Measurements from ENCODE around the gene FAM200B. TPM values are rescaled to one million over a fixed set of nuclear protein-coding genes. Genes with fewer than 3 reads are reported as not detected.
"Not testable (repeated sequence)": the region's sequence is repeated elsewhere in the genome, so short reads cannot be mapped to it uniquely, and the experiment has no call there.

Gene FAM200B
- total RNA-seq, 1 donor from 2014 or later: 39.5 TPM

DNA sequence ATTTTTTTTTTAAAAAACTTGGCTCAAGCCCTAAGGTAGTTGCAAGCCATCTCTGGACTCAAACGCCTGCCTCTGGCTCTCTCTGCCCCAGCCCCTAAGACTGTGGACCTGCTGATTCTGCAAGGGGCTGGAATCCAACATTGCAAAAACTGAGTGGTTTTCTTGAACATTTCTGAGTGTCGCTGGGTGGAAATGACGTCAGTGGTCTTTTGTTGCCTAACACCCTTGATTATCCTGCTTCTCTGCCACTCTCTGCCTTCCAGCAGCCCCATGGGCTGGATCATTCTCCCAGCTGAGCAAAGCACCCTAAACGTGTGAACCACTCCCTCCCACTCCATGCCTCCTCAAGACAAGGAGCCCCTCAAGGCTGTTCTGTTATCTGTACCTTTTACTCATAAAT is 37.9 kb downstream of the FAM200B start:
- Mint-ChIP-seq H3K27ac (ENCODE audit: unreplicated experiment) (no peak overlapping the region), H3K27me3 (ENCODE audit: low read depth) (no peaks in the 10 kb centered on the region), H3K9me3 (no peaks in the 10 kb centered on the region), H3K36me3 (ENCODE audit: low read depth) (no peaks in the 10 kb centered on the region), H3K4me3 (no peak overlapping the region), H3K4me1 (no peaks in the 10 kb centered on the region)
- TF ChIP-seq, protein P1, sequence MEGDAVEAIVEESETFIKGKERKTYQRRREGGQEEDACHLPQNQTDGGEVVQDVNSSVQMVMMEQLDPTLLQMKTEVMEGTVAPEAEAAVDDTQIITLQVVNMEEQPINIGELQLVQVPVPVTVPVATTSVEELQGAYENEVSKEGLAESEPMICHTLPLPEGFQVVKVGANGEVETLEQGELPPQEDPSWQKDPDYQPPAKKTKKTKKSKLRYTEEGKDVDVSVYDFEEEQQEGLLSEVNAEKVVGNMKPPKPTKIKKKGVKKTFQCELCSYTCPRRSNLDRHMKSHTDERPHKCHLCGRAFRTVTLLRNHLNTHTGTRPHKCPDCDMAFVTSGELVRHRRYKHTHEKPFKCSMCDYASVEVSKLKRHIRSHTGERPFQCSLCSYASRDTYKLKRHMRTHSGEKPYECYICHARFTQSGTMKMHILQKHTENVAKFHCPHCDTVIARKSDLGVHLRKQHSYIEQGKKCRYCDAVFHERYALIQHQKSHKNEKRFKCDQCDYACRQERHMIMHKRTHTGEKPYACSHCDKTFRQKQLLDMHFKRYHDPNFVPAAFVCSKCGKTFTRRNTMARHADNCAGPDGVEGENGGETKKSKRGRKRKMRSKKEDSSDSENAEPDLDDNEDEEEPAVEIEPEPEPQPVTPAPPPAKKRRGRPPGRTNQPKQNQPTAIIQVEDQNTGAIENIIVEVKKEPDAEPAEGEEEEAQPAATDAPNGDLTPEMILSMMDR (conservative IDR thresholded peaks at IDR 0.05): no peak
- no peak for DNase-seq (ENCODE audit: low read depth, low spot score)

DNA sequence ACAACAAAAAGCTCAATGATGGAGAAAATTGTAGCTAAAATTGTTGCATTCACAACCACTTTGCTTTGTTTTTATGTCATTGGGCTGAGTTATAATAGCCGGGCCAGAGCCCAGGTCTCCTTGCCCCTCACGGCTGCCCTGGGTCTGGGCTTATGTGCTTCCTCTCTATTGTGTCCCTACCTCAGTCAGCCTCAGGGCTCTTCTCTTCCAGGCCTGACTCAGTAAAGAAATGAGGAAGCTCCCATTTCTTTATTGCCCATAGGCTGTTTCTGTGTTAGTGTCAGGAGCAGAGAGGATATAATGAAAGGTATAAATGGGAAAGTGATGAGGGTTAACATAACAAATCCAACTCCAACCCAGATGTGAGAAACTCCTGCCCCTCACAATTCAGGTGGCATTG is 39.2 kb downstream of the FAM200B start:
- Mint-ChIP-seq H3K27me3 (ENCODE audit: low read depth) (no peaks in the 10 kb centered on the region), H3K27ac (ENCODE audit: unreplicated experiment) (no peak overlapping the region), H3K4me3 (no peak overlapping the region), H3K9me3 (no peaks in the 10 kb centered on the region), H3K36me3 (ENCODE audit: low read depth) (no peaks in the 10 kb centered on the region), H3K4me1 (no peaks in the 10 kb centered on the region)
- TF ChIP-seq, protein P1 (conservative IDR thresholded peaks at IDR 0.05): no peak
- DNase-seq (ENCODE audit: low read depth, low spot score): no peak

DNA sequence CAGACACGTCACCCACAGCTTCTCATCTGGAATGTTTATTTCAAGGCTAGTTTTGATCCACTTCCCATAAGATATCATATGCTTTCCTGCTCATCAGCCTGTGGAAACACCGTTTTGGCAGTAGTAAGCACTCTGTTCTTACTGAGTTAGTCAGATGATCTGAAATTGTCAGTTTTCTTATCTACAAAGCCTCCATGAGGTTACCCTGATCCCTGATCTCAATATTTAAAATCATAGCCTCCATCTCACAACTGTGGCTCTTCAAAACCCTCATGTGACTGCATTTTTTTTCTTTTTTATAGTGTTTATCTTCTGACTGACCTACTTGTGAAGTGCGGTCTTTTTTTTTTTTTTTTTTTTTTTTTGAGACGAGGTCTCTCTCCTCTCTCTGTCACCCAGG is 44.0 kb downstream of the FAM200B start:
- Mint-ChIP-seq H3K27me3 (ENCODE audit: low read depth) (no peaks in the 10 kb centered on the region), H3K27ac (ENCODE audit: unreplicated experiment) (no peak overlapping the region), H3K4me3 (no peak overlapping the region), H3K36me3 (ENCODE audit: low read depth) (no peaks in the 10 kb centered on the region), H3K9me3 (no peaks in the 10 kb centered on the region), H3K4me1 (no peaks in the 10 kb centered on the region)
- no peak for DNase-seq (ENCODE audit: low read depth, low spot score)
- TF ChIP-seq, protein P1 (conservative IDR thresholded peaks at IDR 0.05): no peak

DNA sequence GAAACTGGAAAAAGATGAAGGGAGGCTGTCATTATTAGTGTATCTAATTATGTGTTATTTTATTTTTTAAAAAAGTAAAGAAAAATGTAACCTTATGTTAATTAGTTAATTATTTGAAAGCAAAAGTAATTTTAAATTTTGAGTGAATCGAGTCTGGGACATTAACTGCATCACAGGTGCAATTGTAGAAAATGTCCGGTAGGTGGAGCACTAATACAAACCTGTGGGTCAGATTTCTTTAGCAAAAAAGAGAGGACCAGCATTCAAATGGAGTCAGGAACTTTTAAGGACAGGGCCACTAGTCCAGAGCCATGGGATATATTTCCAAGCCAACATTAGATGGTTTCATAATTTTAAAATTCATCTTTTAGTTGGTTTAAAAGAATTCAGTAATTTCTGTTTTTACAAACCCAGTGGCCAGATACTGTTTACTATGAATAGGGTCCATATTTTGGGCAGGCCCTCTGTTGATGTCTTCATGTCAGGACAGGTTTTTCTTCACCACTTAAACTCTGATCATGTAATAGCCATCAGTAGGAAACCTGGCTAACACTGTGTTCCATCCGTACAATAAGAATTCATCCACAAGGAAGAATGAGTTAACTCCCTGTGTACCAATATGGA is 48.4 kb downstream of the FAM200B start:
- H3K9me3 Mint-ChIP-seq: peaks cover 3% of the 10 kb centered on the region
- H3K27ac Mint-ChIP-seq (ENCODE audit: unreplicated experiment): no peak overlapping the region
- H3K4me3 Mint-ChIP-seq: no peak overlapping the region
- H3K27me3 Mint-ChIP-seq (ENCODE audit: low read depth): no peaks in the 10 kb centered on the region
- DNase-seq (ENCODE audit: low read depth, low spot score): no peak
- H3K36me3 Mint-ChIP-seq (ENCODE audit: low read depth): no peaks in the 10 kb centered on the region
- TF ChIP-seq, protein P1 (conservative IDR thresholded peaks at IDR 0.05): peak; percentile 87
- H3K4me1 Mint-ChIP-seq: no peaks in the 10 kb centered on the region

DNA sequence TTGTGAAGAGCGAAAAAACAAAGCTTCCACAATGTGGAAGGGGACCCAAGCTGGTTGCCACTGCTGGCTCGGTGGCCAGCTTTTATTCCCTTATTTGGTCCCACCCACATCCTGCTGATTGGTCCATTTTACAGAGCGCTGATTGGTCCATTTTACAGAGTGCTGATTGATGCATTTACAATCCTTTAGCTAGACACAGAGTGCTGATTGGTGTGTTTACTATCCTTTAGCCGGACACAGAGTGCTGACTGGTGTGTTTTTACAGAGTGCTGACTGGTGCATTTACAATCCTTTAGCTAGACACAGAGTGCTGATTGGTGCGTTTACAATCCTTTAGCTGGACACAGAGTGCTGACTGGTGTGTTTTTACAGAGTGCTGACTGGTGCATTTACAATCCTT is 51.4 kb downstream of the FAM200B start:
- H3K36me3 Mint-ChIP-seq (ENCODE audit: low read depth): not testable (repeated sequence)

DNA sequence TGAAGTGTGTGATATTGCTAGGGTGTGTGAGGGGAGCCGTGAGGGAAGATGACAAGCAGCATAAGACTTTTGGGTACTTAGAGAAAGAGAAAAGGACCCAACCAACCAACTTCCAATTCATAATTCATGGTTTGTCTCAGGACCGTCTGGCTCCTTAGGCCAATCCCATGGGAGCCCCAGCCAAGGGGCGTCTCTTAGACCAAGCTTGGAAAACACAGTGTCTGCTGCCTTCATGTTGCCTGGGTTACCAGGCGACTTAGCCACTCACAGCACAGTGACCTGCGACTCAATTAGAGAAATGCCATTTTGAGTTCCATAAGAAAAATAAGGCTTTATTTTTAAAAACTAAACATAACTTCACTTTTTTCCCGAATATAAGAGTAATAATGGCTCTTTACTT is 53.9 kb downstream of the FAM200B start:
- DNase-seq (ENCODE audit: low read depth, low spot score): no peak
- no peak overlapping the region for H3K27ac Mint-ChIP-seq (ENCODE audit: unreplicated experiment)
- TF ChIP-seq, protein P1 (conservative IDR thresholded peaks at IDR 0.05): no peak
- H3K4me1 Mint-ChIP-seq: no peaks in the 10 kb centered on the region
- H3K27me3 Mint-ChIP-seq (ENCODE audit: low read depth): no peaks in the 10 kb centered on the region
- H3K9me3 Mint-ChIP-seq: peaks cover 3% of the 10 kb centered on the region
- no peak overlapping the region for H3K4me3 Mint-ChIP-seq
- no peaks in the 10 kb centered on the region for H3K36me3 Mint-ChIP-seq (ENCODE audit: low read depth)

More for the DNA sequence above, 51.4 kb downstream of the FAM200B start:
- H3K4me1 Mint-ChIP-seq; H3K27me3 Mint-ChIP-seq (ENCODE audit: low read depth); DNase-seq (ENCODE audit: low read depth, low spot score); H3K9me3 Mint-ChIP-seq; H3K27ac Mint-ChIP-seq (ENCODE audit: unreplicated experiment); H3K4me3 Mint-ChIP-seq: not testable (repeated sequence)
